Stimulated activated CD8-positive, alpha-beta memory T cell treated with anti-CD3 and anti-CD28 coated beads, Interleukin-4, amount 100 ng/mL, for 1 hour (primary cell): ENCODE results near the gene ST6GALNAC6.
"Not testable (repeated sequence)": the region's sequence is repeated elsewhere in the genome, so short reads cannot be mapped to it uniquely, and the experiment has no call there.

ENCODE experiments used
- DNase-seq, 2 donors: peaks; one replicate each; pipeline ENCODE4 v3.0.0-alpha.2; 2020; ENCODE audit warnings: low read depth in 2 of 2, low spot score in 1 of 2

ST6GALNAC6 gene

GRCh38 chr9:127836561-127836960, 62.8 kb downstream of the ST6GALNAC6 start:
- not testable (repeated sequence) for DNase-seq

- no peak for DNase-seq
Measured at GRCh38 chr9:127835991-127836516, 63.3 kb downstream of the ST6GALNAC6 start.
